RWPE2 (cell line): ENCODE measurements around the gene C3orf20.

Source experiments
- ATAC-seq: fragments of 200-7000 bp; cut with Tn5 transposase; 3 replicates; pipeline ENCODE4 v1.9.1; 2021; ENCODE audit warnings: low read depth
- DNase-seq: peaks from one replicate; pipeline ENCODE4 v3.0.0-alpha.2; 2020; ENCODE audit warnings: low spot score
- H3K27ac ChIP-seq: fragments of 450-650 bp; 2 replicates; pipeline ENCODE4 v1.5.1; 2017; ENCODE audit warnings: mild to moderate bottlenecking; ENCODE audit not compliant: poor library complexity, severe bottlenecking
- H3K27me3 ChIP-seq: fragments of 250-450 bp; sonication (Bioruptor Pico); 2 replicates; pipeline ENCODE4 v1.5.1; 2021; ENCODE audit warnings: mild to moderate bottlenecking, moderate library complexity; ENCODE audit not compliant: insufficient read depth, poor library complexity, severe bottlenecking
- H3K36me3 ChIP-seq: fragments of 250-450 bp; sonication (Bioruptor Pico); 2 replicates; pipeline ENCODE4 v1.5.1; 2020; ENCODE audit warnings: low read depth, mild to moderate bottlenecking, moderate library complexity
- H3K4me1 ChIP-seq: fragments of 250-450 bp; sonication (Bioruptor Pico); 2 replicates; pipeline ENCODE4 v1.5.1; 2021; ENCODE audit warnings: mild to moderate bottlenecking, moderate library complexity; ENCODE audit not compliant: insufficient read depth, poor library complexity, severe bottlenecking
- H3K4me3 ChIP-seq: fragments of 250-450 bp; sonication (Bioruptor Pico); 2 replicates; pipeline ENCODE4 v1.5.1; 2021; ENCODE audit warnings: mild to moderate bottlenecking, moderate library complexity; ENCODE audit not compliant: severe bottlenecking
- H3K9me3 ChIP-seq: fragments of 250-450 bp; sonication (Bioruptor Pico); 2 replicates; pipeline ENCODE4 v1.5.1; 2021; ENCODE audit warnings: mild to moderate bottlenecking, moderate library complexity; ENCODE audit not compliant: severe bottlenecking
- CTCF ChIP-seq: fragments of 450-650 bp; IDR thresholded peaks from one replicate; pipeline ENCODE4 v1.5.1; 2017; ENCODE audit warnings: mild to moderate bottlenecking, moderate library complexity; ENCODE audit not compliant: poor library complexity, severe bottlenecking

C3orf20 gene

GRCh38 chr3:14725564-14726440, 50.9 kb downstream of the C3orf20 start:
- ATAC-seq (no peak), DNase-seq (no peak)
- Histone ChIP-seq H3K9me3 (no peaks in the 10 kb centered on the region), H3K27me3 (no peaks in the 10 kb centered on the region), H3K27ac (no peak overlapping the region), H3K4me3 (no peak overlapping the region), H3K36me3 (no peaks in the 10 kb centered on the region), H3K4me1 (no peaks in the 10 kb centered on the region)
- TF ChIP-seq CTCF = no peak

GRCh38 chr3:14726441-14726780, 51.5 kb downstream of the C3orf20 start:
- no peak for ATAC-seq

GRCh38 chr3:14728113-14728512, 53.2 kb downstream of the C3orf20 start:
- Histone ChIP-seq H3K27me3 (no peaks in the 10 kb centered on the region), H3K36me3 (no peaks in the 10 kb centered on the region), H3K4me1 (no peaks in the 10 kb centered on the region), H3K27ac (no peak overlapping the region), H3K9me3 (no peaks in the 10 kb centered on the region), H3K4me3 (no peak overlapping the region)
- DNase-seq (no peak), ATAC-seq (no peak)
- TF ChIP-seq CTCF = no peak

More at GRCh38 chr3:14726441-14726780, 51.5 kb downstream of the C3orf20 start:
- Histone ChIP-seq H3K4me3 (no peak overlapping the region), H3K27ac (no peak overlapping the region), H3K27me3 (no peaks in the 10 kb centered on the region), H3K9me3 (no peaks in the 10 kb centered on the region), H3K36me3 (no peaks in the 10 kb centered on the region), H3K4me1 (no peaks in the 10 kb centered on the region)
- no peak for TF ChIP-seq CTCF
- DNase-seq = no peak

- no peaks in the 10 kb centered on the region for H3K9me3 ChIP-seq
- no peaks in the 10 kb centered on the region for H3K4me1 ChIP-seq
- H3K4me3 ChIP-seq = no peak overlapping the region
- no peaks in the 10 kb centered on the region for H3K36me3 ChIP-seq
- no peak for TF ChIP-seq CTCF
- H3K27me3 ChIP-seq = no peaks in the 10 kb centered on the region
- no peak for ATAC-seq
- DNase-seq = no peak
- H3K27ac ChIP-seq = no peak overlapping the region
Measured at GRCh38 chr3:14730703-14731382, 55.9 kb downstream of the C3orf20 start.

GRCh38 chr3:14740983-14741382, 66.0 kb downstream of the C3orf20 start:
- H3K4me3 ChIP-seq = no peak overlapping the region
- ATAC-seq (no peak), DNase-seq (no peak)
- no peaks in the 10 kb centered on the region for H3K4me1 ChIP-seq
- H3K9me3 ChIP-seq = no peaks in the 10 kb centered on the region
- no peaks in the 10 kb centered on the region for H3K27me3 ChIP-seq
- no peak for TF ChIP-seq CTCF
- H3K27ac ChIP-seq = no peak overlapping the region
- H3K36me3 ChIP-seq = no peaks in the 10 kb centered on the region
